GM18868 (cell line): ENCODE measurements around the gene LRRC4.
A peak's percentile ranks its signal among the peaks of the same experiment; 100 is the strongest.

Experiments
- ATAC-seq: cut with Tn5 transposase; IDR thresholded peaks from one replicate; pipeline ENCODE4 v1.9.1; 2021; ENCODE audit warnings: mild to moderate bottlenecking, moderate library complexity; ENCODE audit not compliant: unreplicated experiment

Gene LRRC4

GRCh38 chr7:128059143-128059988 lies 28.1 kb upstream of the LRRC4 start:
- ATAC-seq: no peak

- no peak for ATAC-seq
Measured at GRCh38 chr7:128057909-128058308, 26.7 kb upstream of the LRRC4 start.

- ATAC-seq: no peak
Measured at GRCh38 chr7:128056901-128057300, 25.7 kb upstream of the LRRC4 start.

- ATAC-seq: no peak
Measured at GRCh38 chr7:128055637-128056036, 24.4 kb upstream of the LRRC4 start.

- no peak for ATAC-seq
Measured at GRCh38 chr7:128054511-128054910, 23.3 kb upstream of the LRRC4 start.

GRCh38 chr7:128053991-128054390 lies 22.8 kb upstream of the LRRC4 start:
- ATAC-seq: no peak

- ATAC-seq: no peak
Measured at GRCh38 chr7:128053023-128053422, 21.8 kb upstream of the LRRC4 start.

GRCh38 chr7:128052404-128052803 lies 21.2 kb upstream of the LRRC4 start:
- ATAC-seq: no peak

- no peak for ATAC-seq
Measured at GRCh38 chr7:128045766-128046165, 14.5 kb upstream of the LRRC4 start.

- ATAC-seq: no peak
Measured at GRCh38 chr7:128045158-128045557, 13.9 kb upstream of the LRRC4 start.

GRCh38 chr7:128044064-128044463 lies 12.8 kb upstream of the LRRC4 start:
- no peak for ATAC-seq

- no peak for ATAC-seq
Measured at GRCh38 chr7:128042012-128042411, 10.8 kb upstream of the LRRC4 start.

GRCh38 chr7:128041203-128041602 lies 10.0 kb upstream of the LRRC4 start:
- no peak for ATAC-seq

- no peak for ATAC-seq
Measured at GRCh38 chr7:128040205-128040604, 9.0 kb upstream of the LRRC4 start.

- ATAC-seq: no peak
Measured at GRCh38 chr7:128039544-128039953, 8.3 kb upstream of the LRRC4 start.

GRCh38 chr7:128037880-128038619 lies 6.8 kb upstream of the LRRC4 start:
- ATAC-seq: no peak

- ATAC-seq: no peak
Measured at GRCh38 chr7:128037081-128037480, 5.8 kb upstream of the LRRC4 start.

GRCh38 chr7:128036226-128036940 lies 5.1 kb upstream of the LRRC4 start:
- peak; percentile 27 for ATAC-seq

- ATAC-seq: no peak
Measured at GRCh38 chr7:128035712-128036111, 4.5 kb upstream of the LRRC4 start.

GRCh38 chr7:128034825-128035224 lies 3.6 kb upstream of the LRRC4 start:
- ATAC-seq: no peak

- no peak for ATAC-seq
Measured at GRCh38 chr7:128033246-128033645, 2.0 kb upstream of the LRRC4 start.
